Purkinje cell (primary cell): ENCODE data around the gene PPIE. TPM values are rescaled to one million over a fixed set of nuclear protein-coding genes. Genes with fewer than 3 reads are reported as not detected.

Experiments used
- polyA plus RNA-seq: library from polyadenylated mRNA; unstranded; fragments of >200 nt; fragmentation: Nextera tagmentation; gene quantifications from 2 replicates; pipeline ENCODE4 v1.2.1, GENCODE V29; 2014

PPIE gene
- polyA plus RNA-seq = 33.6 and 61.4 TPM in 2 replicates

GRCh38 chr1:39738622-39739366 lies at the start of gene PPIE:
PPIE (plus strand) TSS chr1:39738882; CDS start chr1:39738901, 19 bp downstream.

DNA sequence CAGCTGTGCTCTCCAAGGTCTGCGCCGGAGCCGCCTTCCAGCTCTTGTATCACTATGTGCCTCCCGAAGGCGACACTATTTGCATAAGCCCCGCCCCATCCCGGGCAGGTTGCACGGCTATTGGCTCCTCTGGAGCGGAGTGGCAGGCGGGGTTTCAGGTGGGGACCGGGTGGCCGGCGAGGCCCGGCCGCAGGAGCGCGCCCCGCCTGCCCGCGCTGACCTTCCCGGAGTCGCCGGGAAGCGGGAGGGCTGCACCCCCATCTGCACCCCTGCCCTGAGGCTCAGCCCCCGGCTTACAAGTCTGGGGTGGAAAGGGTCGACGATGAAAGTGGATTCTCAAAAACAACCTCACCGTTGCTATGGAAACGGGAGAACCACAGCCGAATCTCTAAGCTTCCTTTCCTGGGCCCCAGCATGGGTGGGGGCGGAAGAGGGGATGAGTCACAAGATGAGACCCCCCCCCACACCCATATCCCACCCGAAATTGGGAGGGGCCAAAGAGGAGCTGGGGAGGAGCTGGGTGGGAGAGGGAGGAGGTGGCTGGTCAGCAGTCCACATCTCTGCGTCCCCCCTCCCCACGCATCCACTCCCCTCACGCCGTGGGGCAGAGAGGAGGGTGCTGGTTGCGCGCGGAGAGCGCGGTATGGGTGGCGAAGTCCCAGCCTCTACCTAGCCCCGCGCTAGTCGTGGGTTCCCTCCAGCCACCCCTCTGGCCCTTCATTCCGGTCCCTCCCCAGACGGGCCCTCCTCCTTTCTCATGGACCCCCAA lies 47.1 kb upstream of the PPIE start, which contains the start of gene HPCAL4:
HPCAL4 (minus strand) TSS at position 51 of the 769 bp plus-strand sequence. CDS start 6,830 bp downstream, outside the sequence.

GRCh38 chr1:39771022-39771532 lies 32.4 kb downstream of the PPIE start, which contains the start of gene OXCT2:
OXCT2 (minus strand) TSS chr1:39771348; CDS start chr1:39771255, 93 bp downstream.

DNA sequence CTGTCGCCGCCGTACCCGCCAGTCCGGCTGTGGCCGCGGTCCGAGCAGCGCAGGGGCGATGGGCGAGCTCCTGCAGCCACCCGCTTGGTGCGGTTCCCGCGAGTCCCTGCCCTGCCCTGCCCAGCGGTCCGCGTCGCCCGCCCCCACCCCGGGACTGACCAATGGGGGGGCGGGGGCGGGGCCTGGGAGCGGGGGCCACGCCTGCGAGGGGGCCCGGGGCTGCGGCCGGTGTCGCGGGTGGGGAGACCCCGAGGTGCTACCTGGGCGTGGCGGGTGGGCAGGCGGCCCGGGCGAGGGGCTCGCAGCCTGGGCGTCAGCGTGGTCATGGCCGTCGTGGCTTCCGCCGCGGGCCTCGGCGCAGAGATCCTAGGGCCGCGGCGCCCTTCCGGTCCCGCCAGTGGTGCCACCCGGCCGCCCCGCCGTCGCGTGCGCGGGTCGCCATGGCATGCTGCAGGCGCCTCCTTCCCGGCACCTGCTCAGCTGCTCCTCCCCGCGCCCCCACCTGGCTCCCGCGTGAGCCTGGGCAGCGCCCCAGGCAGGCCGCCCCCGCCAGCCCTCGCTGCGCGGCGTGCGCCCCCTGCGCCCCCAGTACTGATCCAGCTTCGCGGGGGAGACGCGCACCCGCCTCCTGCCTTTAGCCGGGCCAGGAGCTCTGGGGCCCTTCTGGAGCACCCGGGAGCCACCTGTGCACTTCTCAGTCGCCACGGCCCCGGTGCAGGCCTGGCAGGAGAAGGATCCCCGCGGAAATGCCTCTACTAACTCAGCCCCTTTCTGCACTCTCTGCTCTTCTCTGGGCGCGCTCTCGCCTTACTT lies 50.3 kb downstream of the PPIE start, which contains the start of gene BMP8B:
BMP8B (minus strand) TSS at position 108 of the 813 bp plus-strand sequence. CDS start 380 bp downstream, outside the sequence.

Other genes starting within 250 kb of the PPIE start
- gene BMP8A, start 247.2 kb upstream of the PPIE start, polyA plus RNA-seq = not detected in 2 replicates
- 9.6 and 38.2 TPM in 2 replicates for gene PABPC4, start 162.1 kb upstream of the PPIE start, polyA plus RNA-seq
- gene HEYL, start 99.2 kb upstream of the PPIE start, polyA plus RNA-seq = not detected in 2 replicates
- gene NT5C1A, start 66.8 kb upstream of the PPIE start, polyA plus RNA-seq = not detected in 2 replicates
- 1.7 and 5.2 TPM in 2 replicates for gene HPCAL4, start 47.4 kb upstream of the PPIE start, polyA plus RNA-seq
- gene OXCT2, start 32.5 kb downstream of the PPIE start, polyA plus RNA-seq = not detected in 2 replicates
- gene BMP8B, start 50.0 kb downstream of the PPIE start, polyA plus RNA-seq = not detected in 2 replicates
- gene TRIT1, start 144.6 kb downstream of the PPIE start, polyA plus RNA-seq = 8.1 and 9.9 TPM in 2 replicates
- not detected in 2 replicates for gene MYCL, start 163.0 kb downstream of the PPIE start, polyA plus RNA-seq
- 0.73 and 4.1 TPM in 2 replicates for gene MFSD2A, start 216.3 kb downstream of the PPIE start, polyA plus RNA-seq